ENCODE results near the gene ZBTB20. TPM values are rescaled to one million over a fixed set of nuclear protein-coding genes. Genes with fewer than 3 reads are reported as not detected.

ZBTB20 gene
- total RNA-seq, 2 donors from 2014 or later: 75.7 to 91.2 TPM

- no peak for DNase-seq (ENCODE audit: low spot score)
- intact Hi-C loops (cut with DNase I): no loop called here
Measured at GRCh38 chr3:114587986-114588385, 559.1 kb downstream of the ZBTB20 start.

GRCh38 chr3:114586119-114586518 is 561.0 kb downstream of the ZBTB20 start:
- no peak for DNase-seq (ENCODE audit: low spot score)
- intact Hi-C loops (cut with DNase I): no loop called here

GRCh38 chr3:114585687-114586086 is 561.4 kb downstream of the ZBTB20 start:
- intact Hi-C loops (cut with DNase I): no loop called here
- no peak for DNase-seq (ENCODE audit: low spot score)

- DNase-seq (ENCODE audit: low spot score): no peak
- intact Hi-C loops (cut with DNase I): no loop called here
Measured at GRCh38 chr3:114584734-114585371, 562.2 kb downstream of the ZBTB20 start.

GRCh38 chr3:114582929-114583328 is 564.2 kb downstream of the ZBTB20 start:
- DNase-seq (ENCODE audit: low spot score): no peak
- intact Hi-C loops (cut with DNase I): loop anchor here in 1 of 2 donors (2.0 kb wide), 1 partner anchor 42 kb away; no protein-coding TSS in a partner anchor

- DNase-seq (ENCODE audit: low spot score): no peak
- intact Hi-C loops (cut with DNase I): no loop called here
Measured at GRCh38 chr3:114572364-114573062, 574.6 kb downstream of the ZBTB20 start.

GRCh38 chr3:114571363-114571762 is 575.7 kb downstream of the ZBTB20 start:
- intact Hi-C loops (cut with DNase I): no loop called here
- DNase-seq (ENCODE audit: low spot score): no peak

GRCh38 chr3:114569186-114569585 is 577.9 kb downstream of the ZBTB20 start:
- no peak for DNase-seq (ENCODE audit: low spot score)
- intact Hi-C loops (cut with DNase I): no loop called here

- intact Hi-C loops (cut with DNase I): no loop called here
- no peak for DNase-seq (ENCODE audit: low spot score)
Measured at GRCh38 chr3:114567771-114568170, 579.3 kb downstream of the ZBTB20 start.

- intact Hi-C loops (cut with DNase I): no loop called here
- DNase-seq (ENCODE audit: low spot score): no peak
Measured at GRCh38 chr3:114566767-114567166, 580.3 kb downstream of the ZBTB20 start.

- DNase-seq (ENCODE audit: low spot score): no peak
- intact Hi-C loops (cut with DNase I): no loop called here
Measured at GRCh38 chr3:114566162-114566755, 580.8 kb downstream of the ZBTB20 start.

- peak; percentile 85 for DNase-seq (ENCODE audit: low spot score)
- intact Hi-C loops (cut with DNase I): no loop called here
Measured at GRCh38 chr3:114565216-114565615, 581.9 kb downstream of the ZBTB20 start.

- no peak for DNase-seq (ENCODE audit: low spot score)
- intact Hi-C loops (cut with DNase I): no loop called here
Measured at GRCh38 chr3:114563720-114564119, 583.4 kb downstream of the ZBTB20 start.

- intact Hi-C loops (cut with DNase I): no loop called here
- no peak for DNase-seq (ENCODE audit: low spot score)
Measured at GRCh38 chr3:114562557-114562956, 584.5 kb downstream of the ZBTB20 start.

- no peak for DNase-seq (ENCODE audit: low spot score)
- intact Hi-C loops (cut with DNase I): no loop called here
Measured at GRCh38 chr3:114558271-114558670, 588.8 kb downstream of the ZBTB20 start.

GRCh38 chr3:114557791-114558190 is 589.3 kb downstream of the ZBTB20 start:
- DNase-seq (ENCODE audit: low spot score): no peak
- intact Hi-C loops (cut with DNase I): no loop called here

GRCh38 chr3:114556657-114557213 is 590.4 kb downstream of the ZBTB20 start:
- intact Hi-C loops (cut with DNase I): no loop called here
- DNase-seq (ENCODE audit: low spot score): no peak

- intact Hi-C loops (cut with DNase I): no loop called here
- no peak for DNase-seq (ENCODE audit: low spot score)
Measured at GRCh38 chr3:114554731-114555130, 592.4 kb downstream of the ZBTB20 start.

- intact Hi-C loops (cut with DNase I): no loop called here
- DNase-seq (ENCODE audit: low spot score): no peak
Measured at GRCh38 chr3:114553949-114554593, 593.0 kb downstream of the ZBTB20 start.

- intact Hi-C loops (cut with DNase I): no loop called here
- no peak for DNase-seq (ENCODE audit: low spot score)
Measured at GRCh38 chr3:114552527-114552812, 594.6 kb downstream of the ZBTB20 start.
